ENCODE measurements around the gene WSCD1.

GRCh38 chr17:6092903-6093468, 22.8 kb downstream of the WSCD1 start:
- TF ChIP-seq EZH2 (IDR thresholded peaks at IDR 0.05; ENCODE audit: borderline replicate concordance, low read length) (no peak), CTCF (IDR thresholded peaks at IDR 0.05; ENCODE audit: low read length) (no peak)

Data from OCI-LY1 (cell line).